ENCODE measurements around the gene TMEM121B. TPM values are rescaled to one million over a fixed set of nuclear protein-coding genes. Genes with fewer than 3 reads are reported as not detected.

TMEM121B gene
- total RNA-seq, 2 donors from 2014 or later, result 7.6 to 15.5 TPM

DNA sequence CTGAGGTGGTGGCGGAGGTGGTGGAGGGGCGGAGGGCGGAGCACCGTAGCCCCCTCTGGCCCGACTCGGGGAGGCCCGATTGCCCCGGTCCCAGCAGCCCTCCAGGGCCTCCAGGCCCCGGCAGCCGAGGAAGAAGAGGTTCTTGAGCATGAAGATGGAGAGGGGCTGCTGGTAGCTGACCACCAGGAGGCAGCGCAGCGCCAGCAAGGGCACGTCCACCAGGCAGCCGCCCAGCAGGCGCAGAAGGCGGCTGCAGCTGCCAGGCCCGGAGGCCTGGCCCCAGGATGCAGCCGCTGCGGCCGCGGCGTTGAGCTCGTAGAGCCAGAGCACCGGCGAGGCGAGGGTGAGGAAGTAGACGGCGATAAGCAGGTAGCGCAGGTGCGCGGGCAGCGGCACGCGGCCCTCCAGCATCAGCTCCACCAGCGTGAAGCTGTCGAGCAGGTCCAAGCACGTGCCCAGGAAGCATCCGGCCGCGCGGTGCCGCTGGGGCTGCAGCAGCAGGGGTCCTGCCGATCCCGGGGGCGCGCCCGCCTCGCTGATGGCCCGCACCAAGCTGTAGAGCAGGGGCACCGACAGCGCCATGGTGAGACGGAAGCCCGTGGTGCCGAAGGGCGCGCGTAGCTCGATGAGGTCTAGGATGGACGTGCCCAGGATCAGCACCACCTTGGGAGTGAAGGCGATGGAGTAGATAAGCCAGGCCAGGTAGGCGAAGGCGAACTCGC is 1.5 kb downstream of the TMEM121B start:
- intact Hi-C loops (cut with DNase I), result no loop called here
- TF ChIP-seq POLR2AphosphoS5 (IDR thresholded peaks at IDR 0.05), result no peak
- TF ChIP-seq, protein P1, sequence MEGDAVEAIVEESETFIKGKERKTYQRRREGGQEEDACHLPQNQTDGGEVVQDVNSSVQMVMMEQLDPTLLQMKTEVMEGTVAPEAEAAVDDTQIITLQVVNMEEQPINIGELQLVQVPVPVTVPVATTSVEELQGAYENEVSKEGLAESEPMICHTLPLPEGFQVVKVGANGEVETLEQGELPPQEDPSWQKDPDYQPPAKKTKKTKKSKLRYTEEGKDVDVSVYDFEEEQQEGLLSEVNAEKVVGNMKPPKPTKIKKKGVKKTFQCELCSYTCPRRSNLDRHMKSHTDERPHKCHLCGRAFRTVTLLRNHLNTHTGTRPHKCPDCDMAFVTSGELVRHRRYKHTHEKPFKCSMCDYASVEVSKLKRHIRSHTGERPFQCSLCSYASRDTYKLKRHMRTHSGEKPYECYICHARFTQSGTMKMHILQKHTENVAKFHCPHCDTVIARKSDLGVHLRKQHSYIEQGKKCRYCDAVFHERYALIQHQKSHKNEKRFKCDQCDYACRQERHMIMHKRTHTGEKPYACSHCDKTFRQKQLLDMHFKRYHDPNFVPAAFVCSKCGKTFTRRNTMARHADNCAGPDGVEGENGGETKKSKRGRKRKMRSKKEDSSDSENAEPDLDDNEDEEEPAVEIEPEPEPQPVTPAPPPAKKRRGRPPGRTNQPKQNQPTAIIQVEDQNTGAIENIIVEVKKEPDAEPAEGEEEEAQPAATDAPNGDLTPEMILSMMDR (IDR thresholded peaks at IDR 0.05), result peak in 1 of 4 experiments; percentile 30
- peak overlapping the region in 1 of 2 donors; percentile 3 for H3K27ac ChIP-seq
- no peaks in the 10 kb centered on the region for H3K9me3 ChIP-seq
- 29% methylated on average over 33 of the region's 63 CpGs for WGBS
- H3K4me1 ChIP-seq (replicated peaks), result peaks cover 9% of the 10 kb centered on the region
- H3K27me3 ChIP-seq (replicated peaks; ENCODE audit: insufficient read depth), result no peaks in the 10 kb centered on the region
- no peak for DNase-seq (ENCODE audit: low spot score)
- H3K4me3 ChIP-seq, result peak overlapping the region; percentile 56 to 75
- no peaks in the 10 kb centered on the region for H3K36me3 ChIP-seq

DNA sequence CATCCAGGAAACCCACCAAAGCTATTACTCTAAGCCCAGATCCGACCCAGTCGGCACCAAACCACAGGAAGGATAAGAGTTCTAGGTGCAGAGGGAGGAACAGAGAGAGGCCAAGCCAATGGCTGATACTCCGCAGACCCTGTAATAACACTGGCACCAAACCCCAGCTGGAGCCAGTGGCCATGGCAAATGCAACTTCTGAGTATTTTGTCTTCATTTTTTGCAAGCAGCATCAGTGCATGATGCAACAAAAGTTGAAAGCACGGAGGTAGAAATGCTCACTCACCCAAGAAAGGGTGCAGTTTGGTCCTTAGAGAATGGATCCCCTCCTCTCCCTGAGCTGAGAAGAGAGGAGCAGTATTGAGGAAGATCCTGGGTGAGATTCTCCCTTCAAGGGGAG is 2.8 kb downstream of the TMEM121B start:
- WGBS, result 88% methylated on average over 4 of the region's 4 CpGs
- peak overlapping the region in 1 of 2 donors; percentile 83 for H3K27ac ChIP-seq
- peaks cover 9% of the 10 kb centered on the region for H3K4me1 ChIP-seq (replicated peaks)
- TF ChIP-seq POLR2AphosphoS5 (IDR thresholded peaks at IDR 0.05) (no peak), POLR2A (IDR thresholded peaks at IDR 0.05) (no peak)
- TF ChIP-seq, protein P1 (IDR thresholded peaks at IDR 0.05), result no peak
- intact Hi-C loops (cut with DNase I), result no loop called here
- no peaks in the 10 kb centered on the region for H3K36me3 ChIP-seq
- no peaks in the 10 kb centered on the region for H3K9me3 ChIP-seq
- H3K4me3 ChIP-seq, result no peak overlapping the region
- no peak for DNase-seq (ENCODE audit: low spot score)
- no peaks in the 10 kb centered on the region for H3K27me3 ChIP-seq (replicated peaks; ENCODE audit: insufficient read depth)

DNA sequence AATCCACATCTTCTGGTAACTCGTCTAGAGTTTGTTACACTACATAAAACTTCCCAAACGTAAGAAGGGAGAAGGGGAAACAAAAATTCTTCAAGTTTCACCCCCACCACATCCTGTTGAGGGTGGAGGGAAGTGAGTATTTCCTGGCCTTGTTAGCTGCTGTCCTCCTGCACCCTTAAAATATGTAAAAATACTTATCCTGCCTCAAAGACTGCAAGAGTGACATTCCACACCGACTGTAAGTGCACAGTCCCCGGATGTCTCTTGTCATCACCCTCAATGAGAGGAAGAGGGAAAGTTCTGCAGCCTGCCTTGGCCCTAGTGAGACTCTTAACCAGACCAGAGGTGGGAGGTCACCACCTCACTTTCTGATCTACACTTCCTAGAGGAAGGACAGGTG is 3.3 kb downstream of the TMEM121B start:
- DNase-seq (ENCODE audit: low spot score), result no peak
- Histone ChIP-seq H3K4me1 (replicated peaks) (peaks cover 9% of the 10 kb centered on the region), H3K36me3 (no peaks in the 10 kb centered on the region), H3K9me3 (no peaks in the 10 kb centered on the region), H3K4me3 (no peak overlapping the region), H3K27me3 (replicated peaks; ENCODE audit: insufficient read depth) (no peaks in the 10 kb centered on the region), H3K27ac (peak overlapping the region; percentile 30 to 83)
- intact Hi-C loops (cut with DNase I), result no loop called here
- TF ChIP-seq POLR2AphosphoS5 (IDR thresholded peaks at IDR 0.05), result no peak
- no peak for TF ChIP-seq POLR2A (IDR thresholded peaks at IDR 0.05)
- TF ChIP-seq, protein P1 (IDR thresholded peaks at IDR 0.05), result no peak
- WGBS, result 58% methylated on average over 4 of the region's 4 CpGs

DNA sequence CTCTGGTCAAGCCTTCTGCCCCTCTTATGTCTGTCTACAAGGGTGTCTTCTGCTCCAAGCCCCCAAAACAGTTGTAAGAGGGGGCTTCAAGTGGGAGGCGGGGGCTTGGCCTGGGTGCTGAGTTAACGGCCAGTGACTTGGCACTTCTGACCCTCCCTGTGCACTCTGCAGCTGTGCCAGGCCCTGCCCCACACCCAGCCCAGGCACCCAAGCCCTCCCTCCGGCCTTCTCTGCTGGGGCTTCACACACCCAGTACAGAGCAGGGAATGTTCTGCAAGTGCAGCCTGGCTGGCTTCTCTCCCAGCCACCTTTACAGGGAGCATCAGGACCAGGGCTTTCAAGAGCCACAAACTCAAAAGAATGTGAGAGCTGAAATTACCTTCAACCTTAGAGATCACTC is 3.8 kb downstream of the TMEM121B start:
- 72% methylated on average over 3 of the region's 3 CpGs for WGBS
- Histone ChIP-seq H3K4me3 (no peak overlapping the region), H3K27ac (peak overlapping the region; percentile 30 to 83), H3K4me1 (replicated peaks) (peaks cover 9% of the 10 kb centered on the region), H3K27me3 (replicated peaks; ENCODE audit: insufficient read depth) (no peaks in the 10 kb centered on the region), H3K9me3 (no peaks in the 10 kb centered on the region), H3K36me3 (no peaks in the 10 kb centered on the region)
- intact Hi-C loops (cut with DNase I), result no loop called here
- TF ChIP-seq POLR2A (IDR thresholded peaks at IDR 0.05) (no peak), POLR2AphosphoS5 (IDR thresholded peaks at IDR 0.05) (no peak)
- TF ChIP-seq, protein P1 (IDR thresholded peaks at IDR 0.05), result no peak
- no peak for DNase-seq (ENCODE audit: low spot score)

All from prostate gland (tissue), 2 donors.